Large intestine (tissue), 3 donors: ENCODE results near the gene BACH2. TPM values are rescaled to one million over a fixed set of nuclear protein-coding genes. Genes with fewer than 3 reads are reported as not detected.
A peak's percentile ranks its signal among the peaks of the same experiment; 100 is the strongest.
"Not testable (repeated sequence)": the region's sequence is repeated elsewhere in the genome, so short reads cannot be mapped to it uniquely, and the experiment has no call there.

Experiments
- DNase-seq, 2 donors: peaks; one replicate each; pipeline versions ENCODE4 v3.0.0 to v3.0.0-alpha.2; 2013
- H3K27ac ChIP-seq: one replicate; pipeline ENCODE4 v1.5.1; 2013; ENCODE audit warnings: low read length
- H3K27me3 ChIP-seq: 2 replicates; pipeline ENCODE4 v1.6.1; 2013; ENCODE audit warnings: low read length; ENCODE audit not compliant: control insufficient read depth, insufficient read depth
- H3K36me3 ChIP-seq: 2 replicates; pipeline ENCODE4 v1.6.1; 2013; ENCODE audit warnings: low read length; ENCODE audit not compliant: control insufficient read depth, insufficient read depth
- H3K4me1 ChIP-seq: one replicate; pipeline ENCODE4 v1.6.1; 2013; ENCODE audit warnings: low read length; ENCODE audit not compliant: control insufficient read depth, insufficient read depth
- H3K4me3 ChIP-seq: one replicate; pipeline ENCODE4 v1.5.1; 2013; ENCODE audit warnings: low read length
- H3K9me3 ChIP-seq: one replicate; pipeline ENCODE4 v1.6.1; 2013; ENCODE audit warnings: mild to moderate bottlenecking, low read depth, low read length, moderate library complexity; ENCODE audit not compliant: control insufficient read depth
- WGBS: methylation state at CpG from one replicate; pipeline ENCODE4 v1.1.5; 2013; ENCODE audit warnings: low lambda C conversion rate; ENCODE audit not compliant: insufficient coverage; 5-methylcytosine and 5-hydroxymethylcytosine counted together
- polyA plus RNA-seq: library from polyadenylated mRNA; unstranded; fragments of 120-200 nt; gene quantifications from one replicate; pipeline ENCODE4 v1.2.1, GENCODE V29; 2013

The BACH2 gene
- polyA plus RNA-seq, 1 donor = 2.8 TPM

GRCh38 chr6:89979481-89980119 is 317.0 kb downstream of the BACH2 start:
- Histone ChIP-seq H3K4me1 (no peaks in the 10 kb centered on the region), H3K4me3 (no peak overlapping the region), H3K27me3 (no peaks in the 10 kb centered on the region), H3K36me3 (no peaks in the 10 kb centered on the region), H3K27ac (no peak overlapping the region), H3K9me3 (no peaks in the 10 kb centered on the region)
- DNase-seq = no peak
- 100% methylated on average over 1 of the region's 6 CpGs for WGBS

GRCh38 chr6:89978749-89979145 is 317.9 kb downstream of the BACH2 start:
- H3K4me3 ChIP-seq = no peak overlapping the region
- WGBS = no CpG with 5 or more reads among the region's 5 CpGs
- H3K4me1 ChIP-seq = no peaks in the 10 kb centered on the region
- H3K9me3 ChIP-seq = no peaks in the 10 kb centered on the region
- no peak for DNase-seq
- H3K27ac ChIP-seq = no peak overlapping the region
- no peaks in the 10 kb centered on the region for H3K36me3 ChIP-seq
- no peaks in the 10 kb centered on the region for H3K27me3 ChIP-seq

- H3K4me1 ChIP-seq = no peaks in the 10 kb centered on the region
- H3K4me3 ChIP-seq = no peak overlapping the region
- no peaks in the 10 kb centered on the region for H3K9me3 ChIP-seq
- no peaks in the 10 kb centered on the region for H3K36me3 ChIP-seq
- 67% methylated on average over 1 of the region's 8 CpGs for WGBS
- no peak overlapping the region for H3K27ac ChIP-seq
- H3K27me3 ChIP-seq = no peaks in the 10 kb centered on the region
- peak; percentile 20 to 21 for DNase-seq
Measured at GRCh38 chr6:89977808-89978748, 318.6 kb downstream of the BACH2 start.

- H3K27me3 ChIP-seq = no peaks in the 10 kb centered on the region
- DNase-seq = no peak
- H3K36me3 ChIP-seq = no peaks in the 10 kb centered on the region
- 38% methylated on average over 1 of the region's 3 CpGs for WGBS
- no peak overlapping the region for H3K27ac ChIP-seq
- H3K4me1 ChIP-seq = no peaks in the 10 kb centered on the region
- no peaks in the 10 kb centered on the region for H3K9me3 ChIP-seq
- H3K4me3 ChIP-seq = no peak overlapping the region
Measured at GRCh38 chr6:89976694-89977020, 320.0 kb downstream of the BACH2 start.

GRCh38 chr6:89975991-89976693 is 320.5 kb downstream of the BACH2 start:
- H3K36me3 ChIP-seq = no peaks in the 10 kb centered on the region
- H3K27me3 ChIP-seq = no peaks in the 10 kb centered on the region
- no peaks in the 10 kb centered on the region for H3K9me3 ChIP-seq
- no peaks in the 10 kb centered on the region for H3K4me1 ChIP-seq
- DNase-seq = no peak
- 89% methylated on average over 8 of the region's 12 CpGs for WGBS
- H3K27ac ChIP-seq = no peak overlapping the region
- no peak overlapping the region for H3K4me3 ChIP-seq

GRCh38 chr6:89975366-89975765 is 321.3 kb downstream of the BACH2 start:
- 100% methylated on average over 1 of the region's 1 CpG for WGBS
- no peaks in the 10 kb centered on the region for H3K4me1 ChIP-seq
- no peaks in the 10 kb centered on the region for H3K9me3 ChIP-seq
- H3K27ac ChIP-seq = no peak overlapping the region
- H3K36me3 ChIP-seq = no peaks in the 10 kb centered on the region
- H3K27me3 ChIP-seq = peaks cover 2% of the 10 kb centered on the region
- no peak overlapping the region for H3K4me3 ChIP-seq
- DNase-seq = no peak

- WGBS = 57% methylated on average over 1 of the region's 3 CpGs
- Histone ChIP-seq H3K4me3 (no peak overlapping the region), H3K4me1 (no peaks in the 10 kb centered on the region), H3K36me3 (no peaks in the 10 kb centered on the region), H3K9me3 (no peaks in the 10 kb centered on the region), H3K27me3 (peaks cover 2% of the 10 kb centered on the region), H3K27ac (no peak overlapping the region)
- no peak for DNase-seq
Measured at GRCh38 chr6:89974834-89975233, 321.8 kb downstream of the BACH2 start.

GRCh38 chr6:89972025-89972381 is 324.6 kb downstream of the BACH2 start:
- Histone ChIP-seq H3K4me1 (no peaks in the 10 kb centered on the region), H3K27me3 (peaks cover 2% of the 10 kb centered on the region), H3K9me3 (no peaks in the 10 kb centered on the region), H3K36me3 (no peaks in the 10 kb centered on the region), H3K27ac (no peak overlapping the region), H3K4me3 (no peak overlapping the region)
- no peak for DNase-seq
- WGBS = 87% methylated on average over 3 of the region's 9 CpGs

- DNase-seq, H3K27me3 ChIP-seq, H3K36me3 ChIP-seq, H3K9me3 ChIP-seq, H3K4me3 ChIP-seq, H3K4me1 ChIP-seq, H3K27ac ChIP-seq: not testable (repeated sequence)
- WGBS = no CpG with 5 or more reads among the region's 9 CpGs
Measured at GRCh38 chr6:89971338-89972024, 325.2 kb downstream of the BACH2 start.
